GM12864 (cell line): Measurements from ENCODE around the gene PRRT1.

ENCODE experiments used
- DNase-seq: peaks from one replicate; pipeline ENCODE4 v3.0.0-alpha.2; 2011; ENCODE audit warnings: low read depth
- H3K4me3 ChIP-seq: 2 replicates; pipeline ENCODE4 v1.5.1; 2011; ENCODE audit warnings: mild to moderate bottlenecking, low read depth, low read length, control low read depth
- CTCF ChIP-seq: IDR thresholded peaks from 2 replicates; pipeline ENCODE4 v1.5.1; 2011; ENCODE audit warnings: low read depth, mild to moderate bottlenecking, moderate library complexity, low read length, control low read depth, inconsistent platforms; ENCODE audit errors: missing control alignments

Gene PRRT1

GRCh38 chr6:32175711-32176475 lies 24.2 kb upstream of the PRRT1 start, which contains the start of gene AGPAT1:
Gene AGPAT1, minus strand, starts transcription at chr6:32176084. Its CDS starts 4,588 bp downstream, at chr6:32171496.
- no peak for TF ChIP-seq CTCF
- H3K4me3 ChIP-seq, result peak within 1 kb of the TSS; percentile 65
- DNase-seq, result peak; percentile 93

DNA sequence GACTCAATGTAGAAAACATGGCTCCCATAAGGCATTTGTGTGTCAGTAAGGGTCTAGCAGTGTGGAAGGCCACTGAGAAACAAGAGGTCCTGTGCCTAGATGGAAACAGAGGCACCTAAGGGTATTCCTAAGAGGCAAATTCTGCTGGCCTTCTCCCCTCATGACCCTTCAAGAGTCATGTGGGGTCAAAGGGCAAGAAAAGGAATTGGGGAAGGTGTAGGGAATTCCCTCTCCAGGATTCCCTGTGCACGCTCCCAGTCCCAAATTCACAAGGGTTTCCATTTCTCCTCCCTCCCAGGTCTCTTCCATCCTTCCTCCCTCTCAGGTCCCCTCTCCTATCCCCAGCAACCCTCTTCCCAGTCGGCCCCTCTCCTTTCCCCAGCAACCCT lies 23.6 kb upstream of the PRRT1 start:
- TF ChIP-seq CTCF, result no peak
- H3K4me3 ChIP-seq, result peak overlapping the region; percentile 65
- no peak for DNase-seq

DNA sequence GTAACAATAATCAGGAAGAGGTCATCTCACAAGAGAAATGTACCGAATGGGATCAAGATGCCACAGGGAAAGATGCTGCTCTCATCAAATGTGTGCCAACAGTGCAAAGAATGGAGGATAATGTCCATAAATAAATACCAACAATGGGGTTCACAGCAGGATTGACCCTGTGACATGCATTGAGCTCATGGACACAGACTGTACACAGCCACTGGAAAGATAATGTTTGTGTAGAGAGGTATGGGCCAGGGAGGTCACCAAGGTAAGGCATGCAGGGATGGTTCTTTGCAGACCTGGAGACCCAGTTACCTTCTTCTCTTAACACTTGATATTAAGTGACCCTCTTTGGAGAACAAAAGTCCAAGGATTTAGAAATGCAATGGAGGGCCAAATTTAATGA lies 22.7 kb upstream of the PRRT1 start:
- TF ChIP-seq CTCF, result no peak
- H3K4me3 ChIP-seq, result no peak overlapping the region
- DNase-seq, result no peak

DNA sequence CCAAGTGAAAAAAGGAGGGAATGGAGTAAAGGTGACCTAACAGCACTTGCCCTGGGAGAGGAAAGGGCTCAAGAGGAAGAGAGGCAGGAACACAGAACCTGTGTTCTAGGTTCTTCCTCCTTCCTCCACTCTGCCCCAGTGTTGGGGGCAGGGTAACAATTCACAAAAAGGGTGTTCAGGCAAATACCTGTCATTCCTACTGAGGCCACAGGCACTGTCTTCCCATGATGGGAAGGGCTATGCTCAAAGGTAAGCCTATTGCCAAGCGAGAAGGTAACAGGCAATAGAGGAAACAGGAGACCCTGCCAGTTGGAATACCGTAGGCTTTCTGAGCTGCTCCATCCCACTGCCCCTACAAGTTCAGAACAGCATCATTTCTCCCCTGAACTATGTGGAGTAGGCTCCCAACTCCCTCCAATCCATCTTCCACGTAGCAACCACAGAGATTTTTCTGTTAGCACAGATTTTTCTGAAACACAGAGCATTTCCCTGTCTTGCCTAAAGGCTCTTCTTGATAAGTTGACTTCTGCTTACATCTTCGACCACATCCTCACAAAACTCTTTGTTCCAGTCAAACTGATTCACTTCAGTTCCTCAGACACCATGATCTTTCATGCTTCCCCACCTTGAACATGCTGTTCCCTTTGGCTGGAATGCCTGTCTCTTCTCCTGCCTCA lies 21.4 kb upstream of the PRRT1 start:
- no peak for DNase-seq
- TF ChIP-seq CTCF, result no peak
- H3K4me3 ChIP-seq, result no peak overlapping the region

DNA sequence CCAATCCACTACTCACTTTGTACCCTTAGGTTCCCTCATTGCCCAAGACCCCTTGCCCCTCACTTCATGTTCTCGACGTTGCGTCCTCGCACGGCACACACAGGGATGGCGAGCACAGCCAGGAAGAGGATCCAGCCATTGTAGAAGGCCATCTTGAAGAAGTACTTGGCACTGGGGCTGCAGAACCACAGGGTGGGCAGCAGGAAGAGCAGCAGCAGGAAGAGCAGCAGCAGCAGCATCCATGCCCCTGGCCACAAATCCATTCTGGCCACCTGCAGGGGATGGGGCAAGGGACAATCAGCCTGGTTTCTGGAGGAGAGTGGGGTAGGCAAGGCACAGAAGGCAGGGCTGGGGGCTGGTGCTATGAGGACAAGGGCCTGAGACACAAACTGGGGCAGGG lies 19.5 kb upstream of the PRRT1 start:
- H3K4me3 ChIP-seq, result no peak overlapping the region
- no peak for DNase-seq
- no peak for TF ChIP-seq CTCF

DNA sequence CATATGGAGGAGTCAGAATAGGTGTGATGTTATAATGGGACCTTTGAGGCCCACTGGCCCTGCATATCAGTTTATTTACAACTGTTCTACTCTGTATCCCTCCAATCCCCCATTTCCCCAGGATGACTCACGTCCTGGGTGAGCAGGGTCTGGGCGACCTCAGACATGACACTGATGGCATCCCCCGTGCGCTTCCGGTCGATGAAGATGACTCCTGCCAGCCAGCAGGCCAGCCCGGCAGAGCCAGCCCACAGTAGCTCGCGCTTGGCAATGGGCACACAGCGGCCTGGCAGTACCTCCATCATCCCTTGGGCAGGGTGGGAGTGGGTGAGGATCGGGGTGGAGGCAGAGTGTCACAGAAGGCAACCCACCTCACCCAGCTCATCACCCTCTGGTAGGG lies 18.6 kb upstream of the PRRT1 start:
- no peak overlapping the region for H3K4me3 ChIP-seq
- DNase-seq, result no peak
- TF ChIP-seq CTCF, result no peak
